ENCODE results near the gene ZFAND5. TPM values are rescaled to one million over a fixed set of nuclear protein-coding genes. Genes with fewer than 3 reads are reported as not detected.

ZFAND5 gene
- total RNA-seq, 4 donors from 2014 or later, result 58.7 to 189 (median 160) TPM

DNA sequence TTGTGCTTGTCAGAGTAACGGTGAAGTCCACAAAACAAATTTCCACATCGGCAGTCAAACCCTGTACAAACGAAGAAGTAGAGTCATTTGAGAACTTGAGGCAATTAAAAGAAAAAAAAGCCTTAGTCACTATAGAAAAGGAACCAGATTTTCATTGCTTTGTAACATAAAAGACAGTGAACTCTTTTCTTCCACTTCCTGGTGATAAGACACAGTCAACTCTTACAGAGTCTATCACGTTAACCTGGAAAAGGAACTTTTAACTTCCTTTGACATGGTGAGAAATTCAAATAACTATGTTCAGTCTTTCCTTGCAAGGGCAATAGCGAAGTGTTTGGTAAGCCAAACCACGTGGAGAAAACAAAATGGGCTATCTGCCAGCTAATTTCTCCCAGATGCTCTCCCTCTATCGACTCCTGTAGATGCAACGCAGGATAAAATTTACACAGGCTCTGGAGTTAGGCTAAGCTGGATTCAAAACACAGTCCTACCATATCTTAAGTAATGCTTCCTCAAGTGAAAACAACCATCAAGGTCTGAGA lies 8.9 kb downstream of the ZFAND5 start:
- H3K4me1 ChIP-seq, result peaks cover 13 to 16% of the 10 kb centered on the region in 2 donors

DNA sequence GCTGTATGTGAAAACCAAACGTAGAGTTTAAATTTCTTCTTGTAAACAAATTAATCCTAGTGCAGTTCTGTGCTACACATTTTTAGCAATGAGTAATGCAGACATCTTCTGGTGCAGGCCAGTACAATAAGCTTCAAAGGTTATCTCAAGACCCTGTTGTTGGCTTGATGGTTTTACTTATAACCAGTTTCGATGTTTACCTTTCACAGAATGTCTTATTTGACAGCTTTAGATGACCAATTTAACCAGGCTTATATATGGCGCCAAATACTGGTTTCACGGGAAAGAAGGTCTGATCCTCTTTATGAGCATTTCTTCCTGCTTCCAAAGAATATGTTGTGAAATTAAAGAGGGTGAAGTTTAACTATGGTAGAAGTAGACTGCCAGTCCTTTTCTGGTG lies 9.9 kb downstream of the ZFAND5 start:
- DNase-seq, result no peak
- no peak for TF ChIP-seq POLR2A (IDR thresholded peaks at IDR 0.05)
- TF ChIP-seq, protein P1, sequence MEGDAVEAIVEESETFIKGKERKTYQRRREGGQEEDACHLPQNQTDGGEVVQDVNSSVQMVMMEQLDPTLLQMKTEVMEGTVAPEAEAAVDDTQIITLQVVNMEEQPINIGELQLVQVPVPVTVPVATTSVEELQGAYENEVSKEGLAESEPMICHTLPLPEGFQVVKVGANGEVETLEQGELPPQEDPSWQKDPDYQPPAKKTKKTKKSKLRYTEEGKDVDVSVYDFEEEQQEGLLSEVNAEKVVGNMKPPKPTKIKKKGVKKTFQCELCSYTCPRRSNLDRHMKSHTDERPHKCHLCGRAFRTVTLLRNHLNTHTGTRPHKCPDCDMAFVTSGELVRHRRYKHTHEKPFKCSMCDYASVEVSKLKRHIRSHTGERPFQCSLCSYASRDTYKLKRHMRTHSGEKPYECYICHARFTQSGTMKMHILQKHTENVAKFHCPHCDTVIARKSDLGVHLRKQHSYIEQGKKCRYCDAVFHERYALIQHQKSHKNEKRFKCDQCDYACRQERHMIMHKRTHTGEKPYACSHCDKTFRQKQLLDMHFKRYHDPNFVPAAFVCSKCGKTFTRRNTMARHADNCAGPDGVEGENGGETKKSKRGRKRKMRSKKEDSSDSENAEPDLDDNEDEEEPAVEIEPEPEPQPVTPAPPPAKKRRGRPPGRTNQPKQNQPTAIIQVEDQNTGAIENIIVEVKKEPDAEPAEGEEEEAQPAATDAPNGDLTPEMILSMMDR (IDR thresholded peaks at IDR 0.05), result no peak
- peaks cover 13 to 14% of the 10 kb centered on the region in 2 donors for H3K4me1 ChIP-seq
- H3K9me3 ChIP-seq, result no peaks in the 10 kb centered on the region
- intact Hi-C loops (cut with DNase I; ENCODE audit: low total_unique reads), result no loop called here
- no peak overlapping the region for H3K4me3 ChIP-seq
- no peak overlapping the region for H3K27ac ChIP-seq
- H3K27me3 ChIP-seq, result no peaks in the 10 kb centered on the region
- H3K36me3 ChIP-seq, result no peaks in the 10 kb centered on the region

More for the DNA sequence above, 8.9 kb downstream of the ZFAND5 start:
- Histone ChIP-seq H3K27me3 (no peaks in the 10 kb centered on the region), H3K4me3 (no peak overlapping the region), H3K27ac (peak overlapping the region in 1 of 2 donors; percentile 40), H3K9me3 (no peaks in the 10 kb centered on the region), H3K36me3 (no peaks in the 10 kb centered on the region)
- TF ChIP-seq, protein P1 (IDR thresholded peaks at IDR 0.05), result no peak
- TF ChIP-seq POLR2A (IDR thresholded peaks at IDR 0.05), result no peak
- DNase-seq, result no peak
- intact Hi-C loops (cut with DNase I; ENCODE audit: low total_unique reads), result no loop called here

DNA sequence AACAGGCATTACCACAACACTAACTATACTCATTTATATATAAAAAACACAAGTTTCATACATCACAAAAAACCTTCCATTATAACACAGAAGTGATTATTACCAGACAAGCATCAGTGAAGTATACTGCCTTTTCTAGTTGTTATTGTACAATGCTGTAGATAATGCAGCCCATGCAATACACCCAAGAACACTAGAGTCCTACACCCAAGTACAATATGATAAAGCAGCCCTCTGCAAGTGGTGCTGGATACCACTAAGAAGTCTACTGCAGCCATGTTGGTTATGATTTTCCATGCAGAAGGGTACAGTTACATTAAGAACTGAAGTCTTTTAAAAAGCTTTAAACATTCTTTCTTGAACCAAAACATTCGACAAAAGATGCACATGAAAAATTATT lies 10.3 kb downstream of the ZFAND5 start:
- no peaks in the 10 kb centered on the region for H3K9me3 ChIP-seq
- H3K4me3 ChIP-seq, result no peak overlapping the region
- intact Hi-C loops (cut with DNase I; ENCODE audit: low total_unique reads), result no loop called here
- no peak overlapping the region for H3K27ac ChIP-seq
- H3K4me1 ChIP-seq, result peaks cover 13 to 14% of the 10 kb centered on the region in 2 donors
- H3K27me3 ChIP-seq, result no peaks in the 10 kb centered on the region
- no peak for DNase-seq
- no peaks in the 10 kb centered on the region for H3K36me3 ChIP-seq
- TF ChIP-seq POLR2A (IDR thresholded peaks at IDR 0.05), result no peak
- TF ChIP-seq, protein P1 (IDR thresholded peaks at IDR 0.05), result no peak

DNA sequence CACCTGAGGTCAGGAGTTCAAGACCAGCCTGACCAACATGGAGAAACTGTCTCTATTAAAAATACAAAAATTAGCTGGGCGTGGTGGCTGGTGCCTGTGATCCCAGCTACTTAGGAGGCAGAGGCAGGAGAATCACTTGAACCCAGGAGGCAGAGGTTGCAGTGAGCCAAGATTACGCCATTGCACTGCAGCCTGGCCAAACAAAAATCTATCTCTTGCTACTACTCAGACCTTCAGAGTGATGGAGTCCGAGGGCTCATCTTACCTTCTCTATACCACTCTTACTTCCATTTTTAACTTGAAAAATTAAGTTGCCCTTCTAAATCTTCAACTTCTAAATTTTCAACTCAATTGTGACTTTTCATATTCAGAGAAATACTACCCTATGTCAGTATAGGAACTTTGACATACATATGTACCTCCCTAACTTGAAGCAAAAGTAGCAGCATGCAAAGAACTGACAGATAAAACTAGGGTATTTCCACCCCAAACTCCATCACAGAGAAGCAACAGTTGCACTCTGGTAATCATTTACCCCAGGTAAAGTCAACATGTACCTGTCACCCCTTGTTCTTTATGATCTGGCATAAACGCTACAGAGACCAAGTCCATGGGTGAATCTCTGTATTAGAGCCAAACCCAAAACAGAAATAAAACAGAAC lies 11.4 kb downstream of the ZFAND5 start:
- Histone ChIP-seq H3K9me3 (no peaks in the 10 kb centered on the region), H3K36me3 (no peaks in the 10 kb centered on the region), H3K4me3 (no peak overlapping the region), H3K27me3 (no peaks in the 10 kb centered on the region), H3K4me1 (peaks cover 10 to 13% of the 10 kb centered on the region in 2 donors), H3K27ac (no peak overlapping the region)
- no peak for DNase-seq
- intact Hi-C loops (cut with DNase I; ENCODE audit: low total_unique reads), result no loop called here
- TF ChIP-seq POLR2A (IDR thresholded peaks at IDR 0.05), result no peak
- TF ChIP-seq, protein P1 (IDR thresholded peaks at IDR 0.05), result no peak

DNA sequence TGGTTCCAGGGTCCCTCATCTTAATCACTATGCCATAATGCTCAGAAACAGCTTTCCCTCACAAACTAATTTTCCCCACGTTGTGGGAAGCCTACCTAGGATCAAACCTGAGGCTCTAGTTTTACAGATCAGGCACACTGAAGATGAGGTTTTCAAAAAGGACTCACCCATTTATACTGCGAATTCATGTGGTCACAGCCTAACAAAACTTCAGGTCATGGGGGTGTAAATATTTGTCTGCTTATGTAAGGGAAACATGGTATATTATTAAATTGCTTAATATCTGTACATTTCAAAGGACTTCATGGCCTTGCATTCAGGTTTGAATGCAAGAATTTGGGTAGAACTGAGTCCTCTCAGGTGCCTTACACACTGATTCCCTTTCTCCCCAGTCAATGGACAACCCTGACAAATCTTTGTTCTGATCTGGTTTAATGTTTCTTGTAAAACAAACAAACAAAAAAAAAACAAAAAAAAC lies 12.1 kb downstream of the ZFAND5 start:
- Histone ChIP-seq H3K27me3 (no peaks in the 10 kb centered on the region), H3K36me3 (no peaks in the 10 kb centered on the region), H3K27ac (no peak overlapping the region), H3K4me1 (peaks cover 4 to 9% of the 10 kb centered on the region in 2 donors), H3K9me3 (no peaks in the 10 kb centered on the region), H3K4me3 (no peak overlapping the region)
- no peak for DNase-seq
- TF ChIP-seq, protein P1 (IDR thresholded peaks at IDR 0.05), result no peak
- TF ChIP-seq POLR2A (IDR thresholded peaks at IDR 0.05), result no peak
- intact Hi-C loops (cut with DNase I; ENCODE audit: low total_unique reads), result no loop called here
